GM10847 (cell line): ENCODE results near the gene TEX14.

ENCODE experiments used
- POLR2A ChIP-seq: IDR thresholded peaks from 2 replicates; pipeline ENCODE4 v1.6.1; 2011; ENCODE audit not compliant: insufficient read length; ENCODE audit errors: extremely low read depth

The TEX14 gene

DNA sequence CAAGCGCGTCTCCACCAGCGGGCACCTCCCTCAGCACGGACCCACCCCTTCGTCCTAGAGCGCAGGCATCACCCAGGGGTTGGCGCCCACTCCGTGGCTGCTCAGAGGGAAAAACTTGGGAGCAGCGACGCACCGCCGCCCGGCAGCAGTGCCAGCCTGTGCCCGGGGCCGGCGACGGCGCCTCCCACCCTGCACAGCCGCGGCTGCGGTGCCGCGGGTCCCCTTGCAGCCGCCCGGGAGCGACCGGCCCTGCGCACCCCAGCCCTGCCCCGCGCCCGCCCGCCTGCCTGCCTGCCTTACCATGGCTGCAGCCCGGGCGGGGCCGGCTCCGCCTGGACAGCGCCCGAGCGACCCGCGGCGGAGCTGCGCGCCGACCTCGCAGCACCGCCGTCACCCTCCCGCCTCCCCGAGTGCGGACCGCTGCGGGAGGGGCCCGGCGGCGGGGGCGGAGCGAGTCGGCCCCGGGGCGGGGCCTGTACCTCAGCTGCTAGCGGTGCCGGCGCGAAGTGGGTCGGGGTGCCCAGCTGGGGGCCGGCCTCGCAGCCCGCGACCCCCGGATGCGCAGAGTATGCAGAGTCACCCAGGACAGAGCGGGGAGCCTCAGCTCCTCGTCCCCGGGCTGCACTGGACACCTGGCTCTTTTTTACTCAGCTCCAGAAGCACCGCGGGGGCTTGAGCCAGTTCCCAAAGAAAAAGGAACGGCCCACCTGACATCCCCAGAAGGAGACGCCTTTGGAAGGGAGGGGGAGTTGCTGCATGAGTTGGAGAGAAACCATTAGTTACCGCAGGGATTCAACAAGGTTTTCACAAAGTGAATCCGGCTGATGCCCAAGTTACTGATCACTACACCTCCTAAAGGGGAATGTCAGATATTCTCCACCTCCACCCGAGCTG, 159.9 kb downstream of the TEX14 start:
- TF ChIP-seq POLR2A, result no peak

DNA sequence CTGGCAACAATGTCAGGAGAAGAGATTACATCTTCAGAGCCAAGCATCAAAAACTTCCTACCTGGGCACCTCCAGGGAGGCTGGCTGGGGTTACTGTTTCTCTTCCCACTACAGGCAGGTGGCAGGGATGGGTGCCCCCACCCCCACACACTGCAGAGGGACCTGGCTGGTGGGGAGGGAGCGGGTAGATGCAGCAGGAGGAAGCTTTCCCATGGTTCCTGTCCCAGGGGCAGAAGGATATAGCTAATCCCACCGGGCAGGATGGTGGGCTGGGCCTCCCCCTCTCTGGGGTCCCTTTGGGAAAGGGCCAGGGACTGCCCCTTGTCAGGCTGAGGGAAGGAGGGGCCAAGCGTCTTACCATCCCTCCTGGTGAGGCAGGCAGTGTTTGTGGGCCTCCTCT, 160.7 kb downstream of the TEX14 start:
- TF ChIP-seq POLR2A, result no peak

DNA sequence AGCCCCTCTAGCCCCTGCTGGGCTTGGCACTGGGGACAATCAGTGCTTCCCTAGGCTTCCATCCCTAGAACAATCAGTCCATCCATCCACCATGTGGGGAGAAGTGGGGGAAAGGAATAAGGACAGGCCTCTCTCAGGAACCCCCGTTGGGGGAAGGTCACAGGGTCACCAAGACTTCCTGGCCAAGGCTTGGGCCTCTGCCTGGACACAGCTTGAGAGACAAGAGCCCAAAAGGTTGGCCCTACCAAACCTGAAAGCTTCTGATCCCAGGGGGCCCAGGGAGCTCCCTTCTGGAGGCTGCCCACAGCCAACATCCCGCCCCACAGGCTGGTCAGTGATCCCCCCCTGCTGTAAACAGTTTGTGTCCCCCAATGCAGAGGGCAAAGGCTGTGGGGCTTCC, 161.2 kb downstream of the TEX14 start:
- no peak for TF ChIP-seq POLR2A

DNA sequence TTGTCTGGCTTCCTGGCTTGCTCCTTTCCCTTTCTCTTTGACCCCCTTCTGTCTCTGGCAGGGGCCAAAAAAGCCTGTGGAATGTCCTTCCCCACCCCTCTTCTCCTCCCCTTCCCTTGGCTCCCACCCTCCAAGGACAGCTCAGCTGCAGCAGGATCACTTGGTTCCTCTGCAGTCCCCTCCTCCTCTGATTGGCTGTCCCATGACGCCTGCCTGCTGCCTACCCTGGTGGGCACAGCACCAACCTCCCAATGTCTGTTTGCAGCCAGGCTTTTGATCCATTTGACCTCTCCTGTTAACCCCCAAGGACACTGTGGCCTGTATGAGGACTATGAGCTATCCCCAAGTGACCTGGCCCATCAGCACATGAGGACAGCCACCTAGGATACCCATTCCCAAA, 162.6 kb downstream of the TEX14 start:
- no peak for TF ChIP-seq POLR2A

DNA sequence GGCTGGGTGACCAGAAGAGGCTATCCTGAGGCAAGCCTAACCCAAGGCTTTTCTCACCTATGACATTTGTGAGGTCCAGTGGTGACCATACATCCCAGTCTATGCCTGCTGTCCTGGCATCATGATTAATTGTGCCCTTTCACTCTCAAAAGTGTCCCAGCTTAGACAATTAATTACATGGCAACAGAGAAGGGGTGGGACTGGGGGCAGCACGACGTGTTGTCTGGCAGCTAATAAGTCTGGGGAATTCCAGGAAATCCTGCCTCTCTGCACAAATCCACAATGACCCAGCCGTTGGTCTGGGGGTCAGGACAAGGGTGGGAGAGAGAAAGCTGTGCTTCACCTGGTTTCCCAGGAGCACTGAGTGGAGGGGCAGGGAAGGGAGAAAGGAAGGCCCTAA, 163.4 kb downstream of the TEX14 start:
- TF ChIP-seq POLR2A, result no peak

DNA sequence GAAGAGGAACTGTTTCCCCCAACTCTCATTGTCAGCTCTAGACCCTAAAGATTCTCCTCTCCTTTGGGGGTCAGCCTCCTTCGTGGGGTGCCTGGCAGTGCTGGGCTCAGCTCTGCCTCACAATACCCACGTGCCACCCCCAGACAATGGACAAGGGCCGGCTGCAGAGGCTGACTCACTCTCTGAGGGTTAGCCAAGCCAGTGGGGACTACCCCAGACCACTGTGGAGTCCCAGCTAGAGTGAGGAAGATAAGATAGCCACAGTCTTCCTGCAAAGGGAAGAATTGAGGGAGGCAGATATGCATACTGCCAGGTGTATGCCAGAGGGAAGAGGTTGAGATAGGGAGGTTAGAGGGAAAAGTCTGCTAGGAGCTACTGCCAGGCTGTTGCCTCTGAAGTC, 163.9 kb downstream of the TEX14 start:
- TF ChIP-seq POLR2A, result no peak

DNA sequence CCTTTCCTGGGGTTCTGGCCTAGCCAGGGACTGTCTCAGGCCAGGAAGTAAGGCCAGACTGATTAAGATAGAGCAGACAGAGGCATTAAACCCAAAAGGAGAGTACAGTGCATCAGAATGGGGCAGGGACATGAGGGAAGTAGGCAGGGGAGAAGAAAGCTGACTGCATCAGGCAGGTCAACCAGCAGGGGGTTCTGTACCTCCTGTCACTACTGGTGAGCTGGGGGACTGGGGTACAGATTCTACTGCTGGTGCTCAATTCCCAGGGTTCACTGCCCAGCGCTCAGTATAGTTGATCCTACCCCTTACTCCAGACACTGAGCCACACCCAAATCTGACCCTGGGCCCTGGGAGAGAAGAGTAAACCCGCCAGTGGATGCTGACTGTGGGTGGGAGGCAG, 164.5 kb downstream of the TEX14 start:
- no peak for TF ChIP-seq POLR2A

DNA sequence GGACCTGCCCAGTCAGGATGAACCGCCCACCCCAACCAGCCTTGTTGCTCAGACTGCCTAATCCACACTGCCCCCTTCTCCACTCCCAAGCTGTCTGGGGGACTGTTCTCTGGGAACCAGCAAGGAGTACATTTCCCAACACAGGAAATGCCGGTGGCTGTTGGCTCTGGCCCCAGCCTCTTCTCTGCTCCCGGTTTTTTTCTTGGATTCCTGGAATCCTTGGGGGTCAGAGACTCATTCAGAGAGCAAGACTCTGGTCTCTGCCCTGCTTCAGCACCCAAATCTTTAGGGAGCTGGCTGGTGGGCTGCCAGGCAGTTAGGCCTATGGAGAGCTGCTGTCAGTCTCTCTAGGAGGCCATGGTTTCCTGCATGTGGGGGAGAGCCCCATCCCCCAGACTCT, 166.6 kb downstream of the TEX14 start:
- TF ChIP-seq POLR2A, result no peak

DNA sequence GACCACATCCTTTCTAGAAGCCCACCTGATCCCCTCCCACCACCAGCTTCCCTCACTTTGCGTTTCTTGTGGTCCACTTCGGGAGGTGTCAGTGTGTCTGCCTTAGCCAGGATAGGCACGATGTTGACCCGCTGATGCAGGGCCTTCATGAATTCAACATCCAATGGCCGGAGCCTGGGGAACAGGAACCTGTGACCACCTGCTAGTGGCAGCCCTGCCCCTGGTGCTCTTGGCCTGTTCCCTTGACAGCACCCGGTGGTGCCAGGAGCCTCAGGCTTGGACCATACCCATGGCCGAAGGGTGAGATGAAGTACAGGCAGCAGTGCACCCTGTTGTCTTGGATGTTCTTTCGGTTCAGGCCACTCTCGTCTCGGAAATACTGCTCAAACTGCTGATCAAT, 170.2 kb downstream of the TEX14 start:
- TF ChIP-seq POLR2A, result no peak

DNA sequence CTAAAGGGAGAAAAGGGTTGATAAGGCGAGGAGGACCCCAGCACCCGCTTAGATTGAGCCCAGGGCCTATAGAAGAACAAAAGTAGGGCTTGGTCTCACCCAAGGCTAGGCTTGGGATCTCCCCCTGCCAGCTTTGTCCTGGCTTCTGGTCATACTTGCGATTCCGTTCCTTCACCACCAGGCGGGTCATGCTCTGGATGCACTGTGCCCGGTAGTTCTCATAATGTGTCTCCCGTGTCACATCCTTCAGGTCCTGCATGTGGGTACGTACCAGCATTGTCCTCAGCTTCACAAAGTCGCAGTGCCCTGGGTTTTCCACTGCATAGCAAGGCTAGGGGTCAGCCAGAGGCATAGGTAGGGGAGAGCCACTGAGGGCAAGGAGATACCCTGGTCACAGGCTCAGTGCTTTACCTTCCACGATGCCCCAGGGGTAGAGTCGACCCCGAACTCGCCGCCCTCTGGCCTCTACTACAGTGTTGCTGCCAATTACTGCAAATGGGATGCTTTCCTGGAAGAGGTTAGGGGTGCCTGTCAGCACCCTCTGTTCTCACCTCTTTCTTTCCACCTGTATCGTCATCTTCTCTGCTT, 170.9 kb downstream of the TEX14 start:
- TF ChIP-seq POLR2A, result no peak

DNA sequence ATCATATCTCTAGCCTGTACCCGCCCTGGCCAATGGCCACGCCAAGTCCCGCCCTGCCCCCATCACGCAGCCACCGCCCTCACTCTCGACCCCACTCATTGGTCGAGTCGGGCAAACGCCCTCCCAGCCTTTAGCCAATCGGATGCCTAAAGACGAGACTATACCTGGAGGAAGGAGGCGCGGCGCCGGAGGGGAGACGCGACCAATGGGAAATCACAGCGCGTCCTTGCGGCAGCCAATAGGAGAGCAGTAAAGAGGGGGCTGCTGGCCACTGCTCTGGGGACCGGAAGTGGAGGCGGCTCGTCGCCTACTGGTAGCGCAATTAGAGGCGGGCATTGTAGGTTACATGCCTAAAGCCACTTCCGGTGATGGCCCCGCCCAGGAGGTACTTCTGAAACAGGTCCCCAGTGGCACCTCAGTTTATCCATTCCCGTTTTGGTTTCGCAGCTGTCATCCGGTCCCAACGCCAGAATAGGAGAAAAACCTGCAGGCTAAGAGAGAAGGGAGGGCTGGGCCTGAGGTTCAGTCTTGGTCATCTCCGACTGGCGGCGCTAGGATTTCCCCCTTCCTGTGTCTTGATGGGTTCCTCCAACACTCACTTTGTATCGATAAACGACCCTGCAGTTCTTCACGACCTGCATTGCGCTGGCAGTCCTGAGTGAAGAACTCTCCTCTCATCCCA, 173.8 kb downstream of the TEX14 start:
- TF ChIP-seq POLR2A, result peak; percentile 48

DNA sequence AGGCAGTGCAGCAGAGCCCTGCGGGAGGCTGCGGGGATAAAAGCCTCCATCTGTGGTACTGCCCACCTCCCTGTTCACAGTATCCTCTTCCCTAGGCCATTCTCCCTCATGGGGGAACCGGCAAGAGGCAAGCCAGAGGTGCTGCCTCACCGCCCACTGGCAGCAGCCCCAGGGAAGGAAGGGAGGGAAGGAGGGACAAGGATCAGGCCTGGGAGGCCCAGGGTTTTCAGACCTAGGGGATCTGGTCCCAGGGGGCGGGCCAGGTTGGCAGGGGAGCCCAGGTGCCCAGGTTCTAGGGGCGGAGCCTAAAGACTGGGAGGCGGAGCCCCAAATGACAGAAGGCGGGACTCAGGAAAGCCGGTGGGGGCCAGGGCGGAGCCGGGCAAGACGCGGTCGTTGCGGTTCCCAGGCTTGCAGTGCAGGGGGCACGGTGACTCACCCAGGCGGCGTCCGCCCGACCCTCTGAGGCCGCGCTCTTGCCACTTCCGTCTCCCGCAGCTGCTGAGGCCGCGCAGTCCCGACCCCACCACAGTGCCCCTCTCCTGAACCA, 174.4 kb downstream of the TEX14 start:
- TF ChIP-seq POLR2A, result peak; percentile 71

DNA sequence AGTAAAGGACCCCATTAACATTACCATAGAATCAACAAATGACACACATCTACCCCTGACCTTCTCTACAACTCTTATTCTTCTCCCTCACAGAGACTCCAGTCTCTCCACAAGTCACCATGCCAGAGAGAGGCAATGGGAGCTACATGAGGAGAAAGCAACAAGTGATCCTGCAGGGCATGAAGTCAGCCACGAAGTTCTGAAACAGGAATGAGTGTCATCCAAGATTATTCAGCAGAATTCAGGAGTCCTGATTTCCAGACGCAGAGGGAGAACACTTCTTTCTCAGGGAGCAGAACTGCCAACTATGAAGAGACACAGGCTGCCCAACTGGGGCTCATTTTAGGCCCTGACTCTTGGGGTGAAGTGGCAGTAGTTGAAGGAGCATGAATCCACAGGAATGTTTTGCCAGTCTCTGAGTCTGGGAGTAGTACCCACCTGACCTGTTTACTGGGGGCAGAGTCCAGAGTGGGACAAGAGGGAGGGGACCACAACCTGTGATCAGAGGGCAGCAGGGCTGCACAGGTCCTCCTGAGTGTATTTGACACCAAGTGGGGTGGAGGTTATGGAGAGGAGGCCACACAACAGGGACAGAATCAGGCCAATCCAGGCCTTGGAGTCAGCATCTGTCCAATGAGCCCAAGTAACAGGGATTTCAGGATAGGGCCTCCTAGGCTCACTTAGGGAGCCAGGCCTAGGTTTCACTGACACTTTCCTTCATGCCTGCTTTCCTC, 175.0 kb downstream of the TEX14 start:
- no peak for TF ChIP-seq POLR2A

DNA sequence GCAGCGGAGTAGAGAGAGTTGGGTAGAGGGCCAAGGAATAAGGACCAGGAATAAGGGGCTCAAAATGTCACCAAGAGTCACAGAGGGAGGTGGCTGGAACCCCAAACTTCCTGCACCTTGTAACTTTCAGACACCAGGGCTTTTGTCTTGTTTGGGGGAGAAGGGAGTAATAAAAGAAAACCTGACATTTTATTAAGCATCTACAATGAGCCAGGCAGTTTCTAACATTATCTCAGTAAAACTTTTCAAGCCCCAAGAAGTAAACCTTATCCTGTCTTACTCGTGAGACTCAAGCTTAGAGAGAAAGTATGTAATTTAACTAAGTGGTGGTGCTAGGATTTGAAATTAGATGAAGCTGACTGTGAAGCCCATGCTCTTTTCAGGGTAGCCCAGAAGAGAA, 176.6 kb downstream of the TEX14 start:
- no peak for TF ChIP-seq POLR2A

DNA sequence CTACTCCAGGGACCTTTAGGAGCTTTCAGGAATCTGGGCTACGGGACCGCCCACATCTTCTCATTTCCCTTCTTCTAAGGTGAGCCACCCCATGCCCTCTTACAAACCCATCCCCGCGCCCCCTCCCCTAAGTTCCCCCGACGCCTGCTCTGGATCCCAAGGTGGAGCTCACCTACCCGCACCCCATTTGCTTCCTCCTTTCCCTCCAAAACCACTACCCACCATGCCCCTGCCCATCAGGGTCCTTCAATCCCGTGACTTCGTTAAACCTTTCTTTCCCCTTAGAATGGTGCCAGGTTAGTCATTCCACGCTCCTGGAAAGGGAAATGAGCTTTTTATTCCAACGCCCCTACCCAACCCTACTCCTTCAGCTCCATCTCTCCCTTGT, 177.1 kb downstream of the TEX14 start:
- TF ChIP-seq POLR2A, result no peak
